NOMO-1 treated with dmso at 0.1 percent for 144 hours (cell line): Measurements from ENCODE around the gene TOMM70.

ENCODE experiments used
- DNase-seq: peaks from one replicate; lab custom pipeline; 2025; ENCODE audit not compliant: unreplicated experiment; lab: John Stamatoyannopoulos, UW

The TOMM70 gene

GRCh38 chr3:100412912-100413590 lies 12.2 kb upstream of the TOMM70 start:
- no peak for DNase-seq

DNA sequence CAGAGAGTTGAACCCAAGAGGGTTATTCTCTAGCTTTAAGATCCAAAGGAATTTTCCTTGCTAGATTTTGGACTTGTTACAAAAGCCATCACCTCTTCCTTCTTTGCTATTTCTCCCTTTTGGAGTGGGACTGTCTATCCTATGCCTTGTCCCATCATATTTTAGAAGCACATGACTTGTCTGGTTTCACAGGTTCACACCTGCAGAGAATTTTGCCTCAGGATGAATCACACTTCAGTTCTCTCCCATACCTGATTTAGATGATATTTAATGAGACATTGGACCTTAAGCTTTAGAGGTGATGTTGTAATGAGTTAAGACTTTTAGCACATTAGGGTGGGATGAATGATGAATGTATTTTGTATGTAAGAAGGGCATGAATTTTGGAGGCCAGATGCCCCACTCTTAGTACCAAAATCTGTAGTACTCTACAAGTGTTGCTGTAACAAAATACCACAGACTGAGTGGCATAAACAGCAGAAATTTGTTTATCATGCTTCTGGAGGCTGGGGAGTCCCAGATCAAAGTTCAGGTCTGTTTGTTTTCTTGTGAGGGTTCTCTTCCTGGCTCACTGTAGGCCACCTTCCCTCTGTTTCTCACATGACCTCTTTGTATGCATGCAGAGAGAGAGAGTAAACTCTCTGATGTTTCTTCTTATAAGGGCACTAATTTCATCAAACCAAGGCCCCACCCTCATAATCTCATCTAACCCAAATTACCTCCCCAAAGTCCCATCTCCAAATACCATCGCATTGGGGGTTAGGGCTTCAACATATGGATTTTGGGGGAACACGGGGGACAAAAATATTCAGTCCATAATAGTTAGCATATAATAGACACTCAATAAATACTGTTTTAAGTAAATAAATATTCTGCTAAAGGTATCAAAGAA lies 10.4 kb upstream of the TOMM70 start:
- DNase-seq: no peak

- no peak for DNase-seq
Observed at GRCh38 chr3:100407977-100408532, 7.2 kb upstream of the TOMM70 start.

DNA sequence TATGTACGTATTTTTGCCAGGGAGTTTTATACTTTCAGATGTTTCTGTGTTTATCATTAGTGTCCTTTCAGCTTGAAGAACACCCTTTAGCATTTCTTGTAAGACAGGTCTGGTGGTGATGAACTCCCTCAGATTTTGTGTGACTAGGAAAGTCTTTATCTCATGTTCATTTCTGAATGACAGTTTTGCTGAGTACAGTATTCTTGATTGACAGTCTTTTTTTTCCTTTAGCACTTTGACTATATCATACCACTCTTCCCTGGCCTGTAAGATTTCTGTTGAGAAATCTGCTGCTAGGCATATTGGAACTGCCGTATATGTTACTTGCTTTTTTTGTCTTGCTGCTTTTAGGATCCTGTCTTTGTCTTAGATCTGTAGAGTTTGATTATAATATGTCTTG lies 6.3 kb upstream of the TOMM70 start:
- DNase-seq: no peak

DNA sequence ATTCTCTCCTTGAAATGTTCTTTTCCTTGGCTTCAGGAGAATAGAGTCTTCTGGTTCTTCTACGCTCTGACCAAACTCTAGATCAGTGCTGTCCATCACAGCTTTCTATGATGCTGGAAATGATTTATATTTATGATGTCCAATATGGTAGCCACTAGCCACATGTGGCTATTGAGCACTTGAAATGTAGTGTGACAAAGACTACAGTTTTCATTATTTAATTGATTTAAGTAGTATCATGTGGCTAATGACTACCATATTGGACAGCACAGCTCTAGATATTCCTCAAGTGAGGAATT lies 3.3 kb upstream of the TOMM70 start:
- no peak for DNase-seq

GRCh38 chr3:100403362-100404249 lies 2.7 kb upstream of the TOMM70 start:
- DNase-seq: no peak

DNA sequence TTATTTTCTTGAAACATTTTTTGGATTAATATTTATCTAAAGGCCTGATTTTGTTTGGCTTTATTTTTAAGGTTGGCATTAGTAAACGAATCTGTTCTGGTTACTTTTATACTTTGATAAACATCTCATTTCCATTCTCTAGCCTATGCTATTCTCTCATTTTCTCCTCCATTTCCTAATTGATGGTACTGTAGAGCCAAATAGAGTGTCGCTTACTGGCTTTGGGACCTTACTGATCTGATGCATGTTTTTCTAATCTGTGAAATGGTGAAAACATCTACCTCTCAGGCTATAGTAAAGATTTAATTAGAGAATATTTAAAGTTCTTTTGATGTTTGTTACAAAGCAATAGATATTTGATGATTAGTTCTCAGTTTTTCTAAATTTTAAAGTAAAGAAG lies 2.0 kb upstream of the TOMM70 start:
- no peak for DNase-seq

GRCh38 chr3:100402256-100402655 lies 1.4 kb upstream of the TOMM70 start:
- DNase-seq: no peak

DNA sequence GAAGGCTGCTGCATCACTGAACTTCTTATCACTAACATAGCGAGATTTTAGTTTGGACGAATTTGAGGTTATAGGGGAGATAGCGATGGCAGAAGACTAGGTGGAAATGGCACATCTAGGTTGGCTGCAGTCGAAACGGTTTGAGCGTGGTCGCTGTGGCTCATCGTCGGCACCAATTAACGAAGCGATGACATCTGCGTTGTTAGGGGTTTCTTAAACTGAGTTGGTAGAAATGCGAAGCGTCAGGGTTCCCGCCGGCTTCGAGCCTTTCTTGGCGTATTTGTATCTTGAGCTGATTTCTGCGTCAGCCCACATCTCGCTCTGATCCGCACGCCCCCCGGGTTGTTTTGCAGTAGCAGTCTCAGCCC lies 769 bp upstream of the TOMM70 start:
- no peak for DNase-seq

DNA sequence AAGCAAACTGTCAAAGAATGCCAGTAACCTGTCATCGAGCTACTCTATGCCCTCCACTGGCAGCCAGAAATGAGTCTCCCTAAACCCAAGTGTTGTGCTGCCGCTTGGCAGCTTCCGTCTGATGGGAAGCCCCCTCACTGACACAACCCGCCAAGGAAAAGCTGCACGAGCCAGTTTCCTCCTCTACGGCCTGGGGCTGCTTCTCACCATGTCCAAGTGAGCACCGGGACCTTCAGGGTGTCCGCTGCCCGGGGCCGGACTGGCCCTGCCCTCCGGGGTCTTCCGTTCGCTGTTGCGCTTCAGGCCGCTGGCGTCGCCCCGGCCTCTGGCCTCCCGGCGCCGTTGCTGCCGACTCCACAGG lies 490 bp downstream of the TOMM70 start:
- no peak for DNase-seq

- no peak for DNase-seq
Observed at GRCh38 chr3:100399341-100400071, 1.4 kb downstream of the TOMM70 start.

GRCh38 chr3:100396967-100397366 lies 3.9 kb downstream of the TOMM70 start:
- DNase-seq: no peak

- no peak for DNase-seq
Observed at GRCh38 chr3:100395679-100396431, 5.0 kb downstream of the TOMM70 start.

GRCh38 chr3:100389025-100389424 lies 11.9 kb downstream of the TOMM70 start:
- DNase-seq: no peak

GRCh38 chr3:100386437-100387074 lies 14.3 kb downstream of the TOMM70 start:
- DNase-seq: no peak

GRCh38 chr3:100384733-100385525 lies 16.0 kb downstream of the TOMM70 start:
- no peak for DNase-seq

DNA sequence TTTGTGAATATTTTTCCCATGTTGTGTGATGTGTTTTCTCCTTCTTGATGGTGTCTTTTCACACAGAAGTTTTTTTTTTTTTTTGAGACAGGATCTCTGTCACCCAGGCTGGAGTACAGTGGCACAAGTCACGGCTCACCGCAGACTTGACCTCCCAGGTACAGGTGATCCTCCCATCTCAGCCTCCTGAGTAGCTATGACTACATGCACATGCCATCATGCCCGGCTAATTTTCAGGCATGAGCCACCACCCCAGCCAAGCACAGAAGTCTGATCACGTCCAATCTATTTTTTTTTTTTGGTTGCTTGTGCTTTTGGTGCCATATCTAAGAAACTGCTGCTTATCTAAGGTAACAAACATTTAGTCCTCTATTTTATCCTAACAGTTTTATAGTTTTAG lies 24.6 kb downstream of the TOMM70 start:
- no peak for DNase-seq

GRCh38 chr3:100374521-100374920 lies 26.4 kb downstream of the TOMM70 start:
- no peak for DNase-seq

- DNase-seq: no peak
Observed at GRCh38 chr3:100370756-100371155, 30.1 kb downstream of the TOMM70 start.
